GM18502 (cell line): ENCODE results near the gene NIPAL3.

ENCODE experiments used
- ATAC-seq: cut with Tn5 transposase; IDR thresholded peaks from one replicate; pipeline ENCODE4 v1.9.1; 2021; ENCODE audit warnings: mild to moderate bottlenecking; ENCODE audit not compliant: unreplicated experiment, poor library complexity

NIPAL3 gene

DNA sequence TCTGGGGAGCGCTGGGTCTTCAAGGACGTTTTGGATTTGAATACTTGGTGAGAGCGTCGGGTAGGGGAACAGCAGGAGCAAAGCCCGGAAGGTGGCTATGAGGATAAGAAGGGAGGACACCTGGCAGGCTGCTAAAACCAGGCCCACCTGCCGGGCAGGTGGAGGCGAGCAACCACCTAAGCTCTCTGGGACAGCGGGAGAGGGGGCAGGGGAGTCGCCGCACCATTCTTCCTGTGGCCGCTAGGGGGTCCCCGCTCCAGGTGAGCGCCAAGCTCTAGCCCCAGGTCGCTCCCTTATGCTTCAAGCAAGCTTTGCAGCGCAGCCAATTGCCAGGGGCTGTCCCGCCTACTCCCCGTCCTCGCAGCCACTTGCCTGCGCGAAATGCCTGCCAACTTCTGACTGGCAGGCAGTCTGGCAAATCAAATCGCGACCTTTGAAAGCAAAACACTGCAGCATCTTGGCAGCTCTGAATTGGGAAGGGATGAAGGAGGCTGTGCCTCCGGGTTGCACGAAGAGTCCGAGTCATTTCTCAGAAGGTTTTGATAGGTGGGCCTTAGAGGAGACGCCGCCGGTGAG, at the start of gene NIPAL3:
TSS of gene NIPAL3 (plus strand) at position 469 of the 576 bp plus-strand sequence. CDS start 3,746 bp downstream, outside the sequence.
- ATAC-seq, result peak; percentile 94

DNA sequence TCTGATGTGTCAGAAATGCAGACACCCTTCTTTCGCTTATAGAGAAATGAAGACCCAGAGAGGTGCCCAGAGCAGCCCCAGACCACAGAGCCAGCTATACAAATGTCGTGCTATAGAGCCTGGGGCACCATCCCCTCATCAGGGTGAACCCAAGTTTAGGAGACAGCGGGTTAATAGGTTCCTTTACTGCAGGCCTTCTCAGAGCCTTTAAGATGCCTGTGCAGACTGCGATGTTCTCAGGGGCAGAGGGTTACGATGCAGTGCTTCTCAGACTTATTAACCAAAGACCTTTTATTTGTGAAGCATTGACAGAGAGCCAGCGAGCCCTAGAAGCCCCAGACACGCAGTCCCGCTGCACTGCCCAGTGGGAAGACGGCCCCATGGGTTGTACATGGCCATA, 48.9 kb upstream of the NIPAL3 start:
- no peak for ATAC-seq

- ATAC-seq, result no peak
Observed at GRCh38 chr1:24369199-24369598, 46.4 kb upstream of the NIPAL3 start.

GRCh38 chr1:24369801-24370200, 45.8 kb upstream of the NIPAL3 start:
- ATAC-seq, result no peak

- peak; percentile 49 for ATAC-seq
Observed at GRCh38 chr1:24373044-24373443, 42.6 kb upstream of the NIPAL3 start.

DNA sequence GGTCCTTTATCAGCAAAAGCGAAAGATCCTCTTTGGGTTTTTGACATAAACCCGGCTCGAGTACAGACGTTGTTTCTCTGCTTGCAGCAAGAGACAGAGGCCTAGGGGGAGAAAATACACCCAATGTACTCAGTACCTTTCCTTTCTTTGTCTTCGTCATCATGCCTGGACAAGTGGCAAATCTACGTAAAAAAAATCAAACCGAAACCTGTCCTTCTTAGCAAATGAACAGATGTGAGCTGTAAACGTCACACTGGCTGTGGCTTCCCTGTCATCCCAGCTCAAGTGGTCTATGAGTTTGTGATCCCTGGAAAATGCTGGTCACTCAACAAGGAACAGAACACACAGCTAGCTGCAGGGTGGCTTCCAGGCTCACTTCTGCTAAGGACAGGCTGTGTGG, 41.9 kb upstream of the NIPAL3 start:
- ATAC-seq, result no peak

DNA sequence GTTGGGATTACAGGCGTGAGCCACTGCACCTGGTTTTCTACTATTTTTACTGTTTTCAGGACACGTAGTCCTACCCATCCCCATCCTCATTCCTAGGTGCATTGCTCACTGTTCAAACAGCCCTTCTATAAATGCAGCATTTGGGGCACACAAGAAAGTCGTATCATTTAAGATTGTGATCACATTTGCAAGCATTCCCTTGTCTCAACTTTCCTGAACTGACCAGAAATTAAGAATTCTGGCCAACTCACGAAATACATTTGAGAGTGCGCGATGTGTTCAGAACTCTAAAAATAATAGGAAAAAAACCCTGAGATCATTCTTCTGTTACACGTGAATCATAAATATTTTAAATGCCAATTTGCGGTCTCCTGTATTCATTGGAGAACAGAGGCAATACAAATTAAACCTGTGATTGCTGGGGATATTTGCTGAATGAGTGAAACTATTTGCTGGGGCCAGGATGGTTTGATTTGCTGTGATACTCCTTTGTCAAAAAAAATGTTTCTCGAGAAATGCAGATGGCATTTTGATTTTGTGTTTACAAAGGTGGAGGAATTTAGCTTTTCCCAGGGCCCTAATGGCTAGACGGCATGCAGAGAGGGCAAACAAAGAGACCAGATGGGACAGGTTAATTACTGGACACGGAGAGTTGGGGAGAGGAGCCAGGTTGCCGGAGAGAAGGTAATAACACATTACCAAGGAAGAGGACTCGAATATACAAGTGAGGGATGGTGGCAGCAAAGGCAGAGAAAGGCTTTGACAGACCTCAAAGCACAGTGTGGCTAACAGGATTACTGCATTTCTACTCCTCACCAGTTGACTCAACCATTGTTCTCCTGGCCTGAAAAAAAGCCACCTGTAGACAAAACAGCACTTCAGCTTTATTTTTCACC, 40.5 kb upstream of the NIPAL3 start:
- no peak for ATAC-seq

DNA sequence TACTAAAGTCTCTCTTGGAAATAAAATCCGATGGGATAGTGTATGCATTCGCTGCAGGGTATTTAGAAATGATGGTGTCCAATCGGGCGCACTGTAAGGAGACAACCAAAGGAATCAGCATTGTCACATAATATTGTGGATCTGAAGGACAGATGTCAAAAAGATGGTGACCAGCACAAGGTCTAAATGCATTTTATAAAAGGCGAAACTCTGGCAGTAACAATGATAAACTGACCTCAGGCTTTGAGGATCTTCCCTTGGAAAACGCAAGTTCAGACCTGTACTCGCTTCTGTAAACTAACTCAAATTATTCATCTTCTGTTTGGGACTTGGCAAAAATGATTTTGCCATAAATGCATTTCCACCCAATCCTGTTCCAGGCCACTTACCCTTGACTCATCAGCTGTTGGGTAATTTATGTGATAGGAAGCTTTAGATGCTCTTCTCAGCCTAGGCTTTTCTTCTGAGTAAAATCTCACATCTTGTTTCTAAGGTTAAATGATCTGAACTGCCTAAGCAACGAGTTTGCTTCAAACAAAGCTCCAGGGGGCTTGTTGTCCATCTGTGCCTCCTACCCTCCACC, 35.8 kb upstream of the NIPAL3 start:
- ATAC-seq, result no peak

- ATAC-seq, result no peak
Observed at GRCh38 chr1:24380508-24380907, 35.1 kb upstream of the NIPAL3 start.

DNA sequence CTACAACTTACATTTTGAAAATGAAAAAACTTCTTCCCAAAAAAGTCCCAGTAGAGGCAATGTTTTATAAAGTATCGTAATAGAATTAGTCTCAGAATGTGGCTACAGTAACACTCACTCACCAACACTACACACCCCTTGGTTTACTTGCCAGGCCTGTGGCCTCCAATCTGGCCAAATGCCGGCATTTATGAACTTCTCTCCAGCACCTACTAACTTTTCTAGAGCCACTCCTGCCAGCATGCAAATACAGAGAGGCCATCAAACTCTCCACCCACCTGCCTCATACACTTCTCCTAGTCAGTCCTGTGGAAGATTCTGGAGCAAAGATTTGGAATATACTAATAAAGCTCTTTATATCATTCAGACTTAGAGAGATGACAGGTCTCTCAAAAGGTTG, 34.3 kb upstream of the NIPAL3 start:
- ATAC-seq, result no peak

DNA sequence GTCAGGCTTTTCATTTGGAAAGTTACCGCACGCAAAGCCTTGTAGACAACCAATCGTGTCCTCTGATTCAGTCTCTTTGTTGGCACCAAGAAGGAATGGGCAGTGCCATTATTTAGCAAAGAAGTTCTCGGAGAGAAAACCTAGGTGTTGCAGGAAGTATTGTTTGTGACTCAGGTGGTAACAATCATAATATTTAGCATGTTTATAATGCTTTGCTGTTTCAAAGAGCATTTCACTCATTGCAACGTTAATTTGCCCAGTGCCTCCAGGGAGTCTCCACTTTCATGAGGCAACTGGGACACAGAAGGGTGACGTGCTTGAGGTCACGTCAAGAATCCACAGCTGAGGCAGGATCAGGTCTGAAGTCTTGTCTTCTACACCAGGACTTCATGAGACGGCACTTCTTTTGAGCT, 33.4 kb upstream of the NIPAL3 start:
- no peak for ATAC-seq

- ATAC-seq, result no peak
Observed at GRCh38 chr1:24383381-24383940, 32.1 kb upstream of the NIPAL3 start.

DNA sequence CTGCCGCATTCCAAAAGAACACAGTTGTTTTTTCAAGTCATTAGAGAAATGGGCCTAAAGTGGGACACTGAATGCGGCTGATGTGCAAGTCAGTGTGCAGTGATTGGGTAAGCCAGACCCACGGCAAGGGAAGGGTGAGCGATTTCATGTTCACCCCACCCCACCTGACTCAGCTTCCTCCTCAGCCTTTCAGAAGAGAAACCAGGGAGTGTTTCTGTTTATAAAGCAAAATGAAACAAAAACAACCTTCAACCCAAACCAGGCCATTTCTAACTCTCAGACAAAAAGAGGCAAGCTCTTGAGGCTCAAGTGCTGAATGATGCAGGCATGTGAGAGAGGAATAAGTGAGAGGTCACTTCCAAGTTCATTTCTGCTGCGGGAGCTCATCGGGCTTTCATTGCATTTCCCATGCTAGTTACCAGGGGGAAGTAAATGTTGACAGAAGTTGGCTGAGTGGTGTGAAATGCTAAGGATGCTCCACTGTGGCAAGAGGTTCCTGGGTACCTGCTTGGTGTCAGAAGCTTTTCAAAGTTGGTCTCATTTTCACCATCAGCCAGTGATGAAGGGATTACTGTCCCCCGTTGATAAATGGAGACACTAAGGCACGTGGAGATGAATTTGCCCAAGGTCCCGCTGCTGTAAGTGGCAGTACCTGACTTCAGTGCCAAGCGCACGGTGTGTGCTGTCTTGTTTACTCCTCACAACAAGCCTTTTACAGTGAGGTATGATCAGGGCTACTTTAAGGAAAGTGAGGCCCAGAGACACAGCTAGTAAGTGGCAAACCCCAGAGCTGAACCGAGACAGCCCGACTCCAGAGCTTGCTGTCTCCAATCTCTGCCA, 31.1 kb upstream of the NIPAL3 start:
- ATAC-seq, result no peak

DNA sequence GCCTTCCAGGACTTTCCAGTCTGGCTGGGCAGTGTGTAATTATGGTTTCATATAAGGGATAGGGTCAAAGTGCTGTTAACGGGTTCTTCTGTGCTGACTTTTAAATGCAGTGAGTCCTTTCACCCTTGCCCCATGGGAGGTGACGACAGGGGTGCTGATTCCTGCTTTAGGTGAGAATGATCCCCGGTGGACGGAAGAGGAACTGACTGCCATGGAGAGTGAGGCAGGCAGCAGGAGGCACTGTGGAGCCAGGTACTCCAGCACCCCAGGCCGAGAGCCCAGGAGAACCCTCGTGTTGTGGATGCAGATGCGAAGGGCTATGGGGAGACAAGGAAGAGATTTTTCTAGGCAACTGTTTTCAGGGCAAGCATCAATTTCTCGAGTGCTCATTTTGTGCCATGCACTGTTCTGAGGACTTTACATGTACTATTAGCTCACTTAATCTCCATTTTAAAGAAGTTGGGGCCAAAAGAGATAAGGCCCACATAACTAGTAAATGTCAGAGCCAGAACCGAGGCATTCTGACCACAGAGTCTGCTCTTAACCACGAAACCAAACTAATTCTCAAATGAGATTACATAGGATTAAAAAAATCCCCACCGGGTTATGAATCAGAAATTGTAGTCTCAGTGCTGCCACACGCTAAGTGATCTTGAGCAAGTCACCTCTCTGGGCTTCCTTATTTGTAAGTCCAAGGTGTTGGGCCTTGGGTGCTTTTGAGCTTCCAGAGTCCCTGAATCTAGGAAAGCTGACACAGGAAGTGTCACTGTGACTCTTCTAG, 30.3 kb upstream of the NIPAL3 start:
- no peak for ATAC-seq

GRCh38 chr1:24386241-24386640, 29.4 kb upstream of the NIPAL3 start:
- ATAC-seq, result no peak

DNA sequence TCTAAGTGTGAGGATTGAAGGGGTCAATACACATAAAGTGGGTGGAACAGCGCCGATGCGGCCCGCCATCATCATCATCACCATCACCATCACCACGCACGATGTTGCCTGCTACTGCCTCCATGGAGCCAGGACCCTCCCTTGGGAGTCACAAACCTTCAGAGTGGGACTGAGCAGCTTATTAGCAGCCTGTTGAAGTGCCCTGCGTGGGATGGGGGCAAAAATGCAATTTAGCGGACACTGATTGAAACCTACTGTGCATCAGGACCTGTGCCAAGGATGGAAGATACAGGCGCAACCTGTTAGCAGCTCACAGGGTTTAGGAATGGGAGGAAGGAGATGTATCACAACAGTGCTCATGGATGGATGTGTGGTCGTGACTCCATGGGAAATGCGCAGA, 28.7 kb upstream of the NIPAL3 start:
- ATAC-seq, result no peak

DNA sequence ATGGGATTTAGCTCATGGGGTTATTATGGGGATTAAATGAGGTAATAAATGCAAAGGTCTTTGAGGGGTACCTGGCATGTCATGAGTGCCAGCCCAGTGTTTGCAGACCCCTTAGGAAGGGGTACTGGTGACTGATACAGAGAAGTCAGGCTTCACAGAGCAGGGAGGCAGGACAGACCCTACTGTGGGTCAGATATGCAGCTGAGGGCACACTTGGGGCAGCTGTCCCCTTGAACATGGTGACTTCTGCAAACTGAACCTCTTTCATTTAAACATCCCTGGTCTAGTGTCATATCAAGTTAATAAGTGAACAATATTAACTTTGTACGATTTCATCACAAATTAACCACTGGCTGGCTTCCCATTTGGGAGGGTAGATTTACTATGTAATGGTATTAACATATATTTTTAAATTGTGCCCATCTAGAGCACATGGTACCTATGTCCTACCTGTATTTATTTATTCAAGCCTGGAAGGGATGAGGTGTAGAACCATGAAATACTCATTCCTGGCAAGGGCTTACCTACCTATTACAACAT, 27.9 kb upstream of the NIPAL3 start:
- no peak for ATAC-seq

GRCh38 chr1:24388331-24388885, 27.2 kb upstream of the NIPAL3 start:
- ATAC-seq, result no peak

GRCh38 chr1:24389231-24389678, 26.3 kb upstream of the NIPAL3 start:
- ATAC-seq, result no peak
